ENCODE results near the gene GNAQ.

Gene GNAQ

DNA sequence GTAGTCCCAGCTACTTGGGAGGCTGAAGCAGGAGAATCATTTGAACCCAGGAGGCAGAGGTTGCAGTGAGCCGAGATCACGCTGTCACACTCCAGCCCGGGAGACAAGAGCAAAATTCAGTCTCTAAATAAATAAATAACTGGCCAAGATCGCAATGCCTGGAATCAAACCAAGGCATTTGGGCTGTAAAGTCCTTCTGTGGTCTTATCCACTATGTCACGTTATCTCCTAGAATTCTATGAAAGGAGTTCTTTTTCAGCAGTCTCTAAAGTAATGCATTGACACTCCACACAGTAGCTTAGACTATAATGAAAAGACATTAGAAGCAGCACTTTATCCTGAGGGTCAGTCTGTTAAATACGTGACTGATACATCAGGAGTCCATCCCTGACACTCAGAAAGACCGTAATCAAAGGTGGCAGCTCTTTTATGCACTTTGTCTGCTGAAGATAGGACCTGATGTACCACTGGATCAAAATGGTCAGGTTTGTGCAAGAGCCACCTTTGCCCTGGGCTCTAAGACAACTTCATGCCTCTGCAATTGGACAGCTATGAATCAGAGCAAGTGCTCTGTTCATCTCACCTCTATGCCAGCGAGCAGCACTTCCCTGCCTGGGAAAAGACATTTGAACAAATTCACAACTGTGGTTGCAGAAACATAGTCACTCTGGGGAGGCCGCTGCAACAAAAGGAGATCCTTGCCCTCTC is 351.8 kb downstream of the GNAQ start:
- no peak for DNase-seq (ENCODE audit: low read depth)

DNA sequence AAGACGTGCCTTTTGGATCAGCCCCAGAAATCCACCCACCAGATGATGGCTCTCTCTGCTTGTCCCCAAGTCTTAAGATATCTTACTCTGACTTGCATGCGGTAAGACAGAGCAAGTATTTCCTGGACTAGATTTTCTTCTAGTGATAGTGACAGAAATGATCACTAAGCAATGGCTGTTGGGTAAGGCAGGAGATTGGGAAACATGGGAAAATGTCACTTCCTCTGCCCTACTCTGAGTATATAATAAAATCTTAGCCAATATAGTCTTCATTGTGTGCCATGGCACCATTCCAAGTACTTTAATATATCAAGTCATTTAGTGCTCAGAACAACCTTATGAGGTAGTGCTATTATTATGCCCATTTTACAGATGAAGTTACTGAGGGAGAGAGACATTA is 352.5 kb downstream of the GNAQ start:
- DNase-seq (ENCODE audit: low read depth): no peak

DNA sequence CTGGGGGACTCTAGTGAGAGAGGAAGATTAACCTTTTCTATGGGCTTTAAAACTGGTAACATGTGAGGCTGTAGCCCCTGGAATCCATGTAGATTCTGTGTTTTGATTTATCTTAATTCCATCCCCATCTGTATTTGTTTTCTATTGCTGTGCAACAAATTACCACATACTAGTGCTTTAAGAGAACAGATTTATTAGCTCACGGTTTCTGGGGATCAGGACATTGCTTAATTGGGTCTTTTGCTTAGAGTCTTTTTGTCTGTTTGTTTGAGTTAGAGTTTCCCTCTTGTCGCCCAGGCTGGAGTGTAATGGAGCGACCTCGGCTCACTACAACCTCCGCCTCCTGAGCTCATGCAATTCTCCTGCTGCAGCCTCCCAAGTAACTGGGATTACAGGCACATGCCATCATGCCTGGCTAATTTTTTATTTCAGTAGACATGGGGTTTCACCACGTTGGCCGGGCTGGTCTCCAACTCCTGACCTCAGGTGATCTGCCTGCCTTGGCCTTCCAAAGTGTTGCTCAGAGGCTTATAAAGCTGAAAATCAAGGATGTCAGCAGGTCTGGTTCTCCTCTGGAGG is 353.6 kb downstream of the GNAQ start:
- DNase-seq (ENCODE audit: low read depth): no peak

DNA sequence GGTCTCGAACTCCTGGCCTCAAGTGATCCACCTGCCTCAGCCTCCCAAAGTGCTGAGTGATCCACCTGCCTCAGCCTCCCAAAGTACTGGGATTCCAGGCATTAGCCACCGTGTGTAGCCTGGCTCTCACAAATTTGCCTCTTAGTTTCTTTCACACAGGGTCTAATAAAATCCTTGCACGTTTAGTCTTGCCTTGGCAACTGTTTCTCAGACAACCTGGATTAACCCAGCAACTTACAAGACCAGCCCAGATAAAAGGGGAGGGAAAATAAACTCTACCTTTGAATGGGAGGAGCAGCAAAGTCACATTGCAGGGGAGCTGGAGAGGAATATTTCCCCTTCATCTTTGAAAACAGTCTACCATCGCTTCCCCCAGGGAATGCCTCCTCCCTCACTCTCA is 354.2 kb downstream of the GNAQ start:
- no peak for DNase-seq (ENCODE audit: low read depth)

DNA sequence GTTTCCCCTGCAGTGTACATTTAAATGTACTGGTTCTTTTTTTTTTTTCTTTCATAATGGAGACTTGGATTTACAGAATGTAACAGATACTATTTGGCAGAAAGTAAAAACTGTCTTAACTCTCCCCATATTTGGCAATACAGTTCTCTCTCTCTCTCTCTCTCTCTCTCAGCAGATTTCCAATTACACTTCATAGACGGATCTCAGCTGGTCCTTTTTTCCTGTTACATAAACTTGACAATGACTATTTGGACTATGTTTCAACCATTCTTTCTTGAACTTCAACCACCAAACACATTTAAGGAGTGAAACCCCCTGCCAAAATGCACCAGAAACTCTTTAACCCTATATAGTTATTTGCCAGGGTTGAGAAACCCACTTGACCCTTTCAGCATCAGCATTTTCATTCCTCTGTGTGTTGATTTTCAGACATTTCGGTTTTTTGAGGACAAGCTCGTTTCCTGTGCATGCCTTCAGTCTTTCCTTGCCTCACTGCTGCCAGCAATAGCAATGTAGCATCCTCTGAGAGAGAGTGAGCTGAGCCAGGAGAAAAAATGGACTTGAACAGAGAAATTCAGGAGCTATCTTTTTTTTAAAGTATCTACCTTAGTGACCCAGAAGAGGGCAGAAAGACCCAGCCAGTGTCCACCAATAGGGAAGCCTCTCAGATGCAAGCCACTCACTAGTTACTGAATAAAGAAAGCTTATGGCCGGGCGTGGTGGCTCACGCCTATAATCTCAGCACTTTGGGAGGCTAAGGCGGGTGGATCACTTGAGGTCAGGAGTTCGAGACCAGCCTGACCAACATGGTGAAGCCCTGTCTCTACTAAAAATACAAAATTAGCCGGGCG is 357.4 kb downstream of the GNAQ start:
- no peak for DNase-seq (ENCODE audit: low read depth)

DNA sequence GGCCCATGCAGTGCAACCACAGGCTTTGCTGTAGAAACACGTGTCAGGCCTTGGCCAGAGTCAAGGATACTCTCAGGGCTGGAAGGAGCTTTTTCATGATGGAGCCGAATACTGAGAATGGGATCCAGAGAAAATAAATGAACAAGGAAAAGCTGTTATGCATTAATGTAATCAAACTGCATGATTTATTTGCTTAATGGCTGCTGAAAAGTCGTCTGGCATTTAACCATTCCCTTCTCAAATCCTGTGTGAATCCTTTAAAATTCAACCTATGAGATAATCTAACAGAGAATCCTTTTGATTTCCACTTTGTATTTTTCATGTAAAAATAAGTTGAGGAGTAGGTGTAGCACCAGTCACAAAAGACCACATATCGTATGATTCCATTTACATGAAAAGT is 359.4 kb downstream of the GNAQ start:
- no peak for DNase-seq (ENCODE audit: low read depth)

DNA sequence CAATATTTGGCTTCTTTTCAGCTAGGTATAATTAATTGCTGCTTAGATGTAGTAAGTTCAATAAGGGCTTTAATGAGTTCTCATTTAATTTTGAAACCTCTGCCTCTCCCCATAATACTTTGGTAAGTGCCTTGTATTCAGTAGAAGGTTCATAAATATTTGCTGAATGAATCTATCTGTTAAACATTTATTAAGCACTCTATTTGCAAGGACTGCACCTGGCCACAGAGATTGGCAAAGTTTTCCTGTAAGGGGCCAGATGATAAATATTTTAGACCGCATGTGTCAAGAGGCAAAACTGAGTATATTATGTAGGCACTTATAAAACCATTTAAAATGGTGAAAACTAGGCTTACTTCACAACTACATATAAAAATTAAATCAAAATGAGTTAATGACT is 364.5 kb downstream of the GNAQ start:
- DNase-seq (ENCODE audit: low read depth): no peak

Measured in HS-27A (cell line).